Measurements from ENCODE around the gene APBA2.

- TF ChIP-seq EZH2 (IDR thresholded peaks at IDR 0.05; ENCODE audit: borderline replicate concordance, low read depth, low read length, severe bottlenecking): no peak
- TF ChIP-seq, protein P1, sequence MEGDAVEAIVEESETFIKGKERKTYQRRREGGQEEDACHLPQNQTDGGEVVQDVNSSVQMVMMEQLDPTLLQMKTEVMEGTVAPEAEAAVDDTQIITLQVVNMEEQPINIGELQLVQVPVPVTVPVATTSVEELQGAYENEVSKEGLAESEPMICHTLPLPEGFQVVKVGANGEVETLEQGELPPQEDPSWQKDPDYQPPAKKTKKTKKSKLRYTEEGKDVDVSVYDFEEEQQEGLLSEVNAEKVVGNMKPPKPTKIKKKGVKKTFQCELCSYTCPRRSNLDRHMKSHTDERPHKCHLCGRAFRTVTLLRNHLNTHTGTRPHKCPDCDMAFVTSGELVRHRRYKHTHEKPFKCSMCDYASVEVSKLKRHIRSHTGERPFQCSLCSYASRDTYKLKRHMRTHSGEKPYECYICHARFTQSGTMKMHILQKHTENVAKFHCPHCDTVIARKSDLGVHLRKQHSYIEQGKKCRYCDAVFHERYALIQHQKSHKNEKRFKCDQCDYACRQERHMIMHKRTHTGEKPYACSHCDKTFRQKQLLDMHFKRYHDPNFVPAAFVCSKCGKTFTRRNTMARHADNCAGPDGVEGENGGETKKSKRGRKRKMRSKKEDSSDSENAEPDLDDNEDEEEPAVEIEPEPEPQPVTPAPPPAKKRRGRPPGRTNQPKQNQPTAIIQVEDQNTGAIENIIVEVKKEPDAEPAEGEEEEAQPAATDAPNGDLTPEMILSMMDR (IDR thresholded peaks at IDR 0.05; ENCODE audit: borderline replicate concordance, extremely low read depth, low read length, poor library complexity, severe bottlenecking): no peak
Observed at GRCh38 chr15:29149738-29150075, 263.9 kb downstream of the APBA2 start.

Data from DND-41 (cell line).